D721Med (cell line): Measurements from ENCODE around the gene PROCA1.
"Not testable (repeated sequence)": the region's sequence is repeated elsewhere in the genome, so short reads cannot be mapped to it uniquely, and the experiment has no call there.

Source experiments
- DNase-seq: peaks from one replicate; pipeline ENCODE4 v3.0.0; 2011; ENCODE audit warnings: low spot score; ENCODE audit not compliant: insufficient read length
- FAIRE-seq: peaks from 2 replicates; lab custom pipeline; 2011; peaks lifted over from hg19 to GRCh38; lab: Jason Lieb, UNC
- TF ChIP-seq, protein P1 (sequence below): IDR thresholded peaks from 2 replicates; pipeline ENCODE4 v1.5.1; 2012; ENCODE audit warnings: mild to moderate bottlenecking, control low read depth; ENCODE audit not compliant: insufficient read depth; ENCODE audit errors: missing control alignments

The PROCA1 gene

DNA sequence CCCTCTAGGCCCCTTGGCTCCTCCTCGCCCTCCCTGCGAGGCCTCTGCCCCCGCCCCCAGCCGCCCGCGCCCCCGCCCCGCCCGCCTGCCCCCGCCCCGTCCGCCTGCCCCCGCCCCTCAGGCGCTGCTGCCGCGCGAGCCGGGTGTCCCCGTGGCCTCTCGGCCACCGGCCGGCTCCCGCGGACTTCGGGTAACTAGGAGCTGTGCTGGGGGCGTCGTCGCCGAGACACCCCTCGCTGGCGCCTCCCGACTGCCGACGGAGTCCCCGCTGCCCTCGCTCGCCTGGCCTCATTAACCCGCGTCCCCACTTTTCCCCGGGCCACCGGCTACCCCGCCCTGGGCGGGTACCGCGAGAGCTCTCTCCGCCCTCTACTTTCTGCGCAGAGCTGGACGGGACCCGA lies 14.5 kb upstream of the PROCA1 start, which contains the start of gene TLCD1:
Gene TLCD1, minus strand, starts transcription at position 8 of the 401 bp plus-strand sequence. CDS start 136 bp downstream, outside the sequence.
- TF ChIP-seq, protein P1, sequence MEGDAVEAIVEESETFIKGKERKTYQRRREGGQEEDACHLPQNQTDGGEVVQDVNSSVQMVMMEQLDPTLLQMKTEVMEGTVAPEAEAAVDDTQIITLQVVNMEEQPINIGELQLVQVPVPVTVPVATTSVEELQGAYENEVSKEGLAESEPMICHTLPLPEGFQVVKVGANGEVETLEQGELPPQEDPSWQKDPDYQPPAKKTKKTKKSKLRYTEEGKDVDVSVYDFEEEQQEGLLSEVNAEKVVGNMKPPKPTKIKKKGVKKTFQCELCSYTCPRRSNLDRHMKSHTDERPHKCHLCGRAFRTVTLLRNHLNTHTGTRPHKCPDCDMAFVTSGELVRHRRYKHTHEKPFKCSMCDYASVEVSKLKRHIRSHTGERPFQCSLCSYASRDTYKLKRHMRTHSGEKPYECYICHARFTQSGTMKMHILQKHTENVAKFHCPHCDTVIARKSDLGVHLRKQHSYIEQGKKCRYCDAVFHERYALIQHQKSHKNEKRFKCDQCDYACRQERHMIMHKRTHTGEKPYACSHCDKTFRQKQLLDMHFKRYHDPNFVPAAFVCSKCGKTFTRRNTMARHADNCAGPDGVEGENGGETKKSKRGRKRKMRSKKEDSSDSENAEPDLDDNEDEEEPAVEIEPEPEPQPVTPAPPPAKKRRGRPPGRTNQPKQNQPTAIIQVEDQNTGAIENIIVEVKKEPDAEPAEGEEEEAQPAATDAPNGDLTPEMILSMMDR = no peak
- FAIRE-seq (no peak), DNase-seq (peak; percentile 72)

DNA sequence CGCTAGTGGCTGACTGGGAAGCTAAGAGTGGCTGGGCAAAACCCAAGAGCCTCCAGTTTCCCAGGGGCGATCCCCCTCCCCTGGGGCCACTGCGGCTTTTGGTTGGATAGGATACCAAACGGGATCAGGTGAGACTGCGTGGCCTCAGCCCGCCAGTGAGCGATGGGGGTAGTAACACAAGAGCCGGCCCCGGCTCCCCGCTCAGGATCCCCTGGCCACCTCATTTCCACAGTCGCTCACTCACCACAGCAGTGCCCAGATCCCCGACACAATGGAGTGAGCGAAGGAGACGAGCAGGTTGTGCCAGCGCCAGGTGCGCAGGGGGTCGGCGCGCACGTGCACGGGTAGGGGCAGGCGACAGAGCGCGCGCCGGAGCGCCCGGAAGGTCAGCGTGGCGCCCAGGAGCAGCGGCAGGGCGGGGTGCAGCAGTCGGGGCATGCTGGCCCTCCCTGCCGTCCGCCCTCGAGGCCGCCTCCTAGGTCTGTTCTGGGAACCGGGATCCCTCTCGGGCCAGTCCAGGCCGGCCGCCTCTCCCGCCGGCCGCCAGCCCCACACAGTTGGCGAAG lies 14.1 kb upstream of the PROCA1 start:
- no peak for FAIRE-seq
- TF ChIP-seq, protein P1 = no peak
- no peak for DNase-seq

DNA sequence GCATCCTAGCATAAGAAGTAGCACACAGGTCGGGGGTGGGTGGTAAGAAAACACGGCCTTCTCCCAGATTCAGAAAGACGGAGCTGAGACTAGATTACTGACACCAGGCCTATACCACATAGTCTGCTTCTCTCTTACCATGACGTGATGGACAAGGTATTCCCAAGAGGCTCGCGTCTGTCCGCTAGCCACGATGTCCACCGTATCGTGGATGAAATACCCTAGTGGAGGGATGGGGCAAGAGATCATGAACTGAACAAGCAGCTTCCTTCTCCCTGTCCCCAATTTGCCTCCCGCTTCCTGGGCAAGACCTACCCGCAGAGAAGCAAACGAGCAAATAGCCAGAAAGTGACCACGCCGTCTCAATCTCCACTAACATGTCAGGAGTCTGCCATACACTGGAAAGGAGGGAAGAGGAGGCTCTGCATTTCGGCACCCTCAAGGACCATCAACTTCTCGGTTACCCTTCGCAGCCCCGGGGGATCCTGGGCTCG lies 13.5 kb upstream of the PROCA1 start:
- no peak for FAIRE-seq
- no peak for DNase-seq
- TF ChIP-seq, protein P1 = no peak

DNA sequence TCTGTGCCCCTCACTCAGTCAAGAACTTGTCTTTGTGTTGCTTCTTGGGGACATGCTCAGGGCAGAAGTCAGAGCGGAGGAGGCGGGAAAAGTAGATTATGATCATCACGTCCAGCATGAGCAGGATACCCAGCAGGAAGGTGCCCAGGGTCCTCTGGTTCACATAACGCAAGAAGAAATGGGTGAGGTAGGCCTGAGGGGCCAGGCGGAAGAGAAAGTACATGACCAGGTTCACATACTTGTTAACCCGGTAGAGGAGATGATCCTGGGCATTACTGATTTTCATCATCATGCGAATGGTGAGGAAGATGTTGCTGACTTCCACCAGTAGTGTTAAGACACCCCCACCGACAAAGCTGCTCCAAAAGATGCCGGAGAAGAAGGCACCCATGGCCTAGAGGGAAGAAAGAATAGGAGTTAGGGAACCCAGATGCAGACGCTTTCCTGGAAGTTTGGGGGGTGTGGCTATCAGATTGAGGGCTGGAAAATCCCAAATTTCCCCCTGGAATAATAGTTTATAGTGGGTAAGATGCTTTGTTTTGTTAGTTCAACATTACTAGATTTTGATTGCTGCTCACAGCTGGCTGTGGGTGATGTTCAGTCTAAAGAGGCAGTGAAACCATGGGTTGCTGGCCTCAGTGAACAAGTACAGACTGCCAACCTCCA lies 12.9 kb upstream of the PROCA1 start:
- no peak for DNase-seq
- TF ChIP-seq, protein P1 = no peak
- FAIRE-seq = no peak

DNA sequence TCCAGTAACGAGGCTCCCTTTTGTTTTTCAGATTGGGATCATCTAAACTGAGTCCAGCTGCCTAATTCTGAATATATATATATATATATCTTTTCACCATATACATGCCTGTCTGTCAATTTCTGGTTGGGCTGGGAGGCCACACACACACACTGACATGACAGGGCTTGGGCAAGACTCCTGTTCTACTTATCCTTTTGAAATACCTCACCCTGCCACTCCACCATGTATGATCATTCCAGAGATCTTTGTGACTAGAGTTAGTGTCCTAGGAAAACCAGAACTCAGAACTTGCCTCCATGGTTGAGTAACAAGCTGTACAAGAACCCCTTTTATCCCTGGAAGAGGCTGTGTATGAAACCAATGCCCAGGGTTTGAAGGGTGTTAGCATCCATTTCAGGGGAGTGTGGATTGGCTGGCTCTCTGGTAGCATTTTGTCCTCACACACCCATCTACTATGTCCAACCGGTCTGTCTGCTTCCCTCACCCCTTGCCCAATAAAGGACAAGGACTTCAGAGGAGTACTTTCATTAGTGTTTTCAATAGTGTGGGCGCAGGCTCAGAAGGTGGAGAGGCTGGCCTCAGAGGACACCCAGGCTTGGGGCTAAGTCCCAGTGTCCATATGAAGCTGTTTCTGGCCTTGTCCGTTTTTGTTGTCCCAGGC lies 12.3 kb upstream of the PROCA1 start:
- not testable (repeated sequence) for DNase-seq, FAIRE-seq

DNA sequence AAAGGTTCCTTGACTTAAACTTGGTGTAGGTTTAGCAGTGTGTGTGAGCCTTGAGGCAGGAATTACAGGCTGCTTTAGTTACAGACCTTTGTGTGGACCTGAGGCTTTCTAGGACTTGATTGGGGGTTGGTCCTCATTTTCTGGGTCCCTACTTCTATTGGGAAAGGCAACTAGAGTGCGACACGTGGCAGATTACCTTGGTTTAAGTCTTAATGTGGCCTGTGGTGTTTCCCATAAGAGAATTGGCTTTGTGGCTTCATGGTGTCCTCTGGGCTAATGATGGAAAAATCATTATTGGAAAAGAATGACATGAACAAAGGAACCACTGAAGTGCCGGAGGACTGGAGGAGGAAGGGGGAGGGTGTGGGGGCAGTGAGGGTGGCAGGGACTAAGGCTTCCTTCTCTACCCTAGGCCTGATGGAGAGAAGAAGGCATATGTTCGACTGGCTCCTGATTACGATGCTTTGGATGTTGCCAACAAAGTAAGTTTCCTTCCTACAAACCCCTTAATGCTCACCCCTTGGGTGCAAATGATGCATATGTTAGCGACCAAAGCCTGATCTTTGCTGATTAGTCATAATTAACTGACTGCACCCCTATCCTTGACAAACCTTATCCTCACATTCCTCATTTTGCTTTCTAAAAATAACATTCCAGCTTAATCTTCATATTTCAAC lies 11.6 kb upstream of the PROCA1 start:
- no peak for FAIRE-seq
- TF ChIP-seq, protein P1 = no peak
- no peak for DNase-seq

DNA sequence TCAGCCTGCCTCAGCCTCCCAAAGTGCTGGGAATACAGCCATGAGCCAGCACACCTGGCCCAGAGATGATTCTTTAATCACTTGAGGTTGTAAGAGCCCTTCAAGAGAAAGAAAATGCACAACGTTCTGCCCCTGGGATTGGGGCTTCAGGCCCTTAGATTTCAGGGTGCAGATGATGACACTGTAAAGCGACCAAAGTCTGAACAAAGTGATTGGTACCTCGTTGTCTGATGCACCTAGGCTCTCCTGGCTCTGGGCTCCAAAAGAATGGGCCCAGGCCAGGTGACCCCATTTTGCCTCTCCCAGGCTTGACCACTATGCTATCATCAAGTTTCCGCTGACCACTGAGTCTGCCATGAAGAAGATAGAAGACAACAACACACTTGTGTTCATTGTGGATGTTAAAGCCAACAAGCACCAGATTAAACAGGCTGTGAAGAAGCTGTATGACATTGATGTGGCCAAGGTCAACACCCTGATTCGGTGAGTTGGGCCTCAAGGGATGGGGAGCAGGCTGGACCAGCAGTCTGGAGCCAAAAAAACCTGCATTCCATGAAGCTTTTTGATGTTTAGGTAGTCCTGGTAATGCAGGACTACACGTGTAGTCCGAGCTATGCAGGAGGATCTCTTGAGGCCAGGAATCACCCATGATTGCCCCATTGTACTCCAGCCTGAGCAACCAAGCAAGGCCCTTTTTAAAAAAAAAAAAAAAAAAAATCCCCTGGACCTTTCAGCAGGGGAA lies 10.9 kb upstream of the PROCA1 start:
- DNase-seq = no peak
- FAIRE-seq = no peak
- TF ChIP-seq, protein P1 = no peak

DNA sequence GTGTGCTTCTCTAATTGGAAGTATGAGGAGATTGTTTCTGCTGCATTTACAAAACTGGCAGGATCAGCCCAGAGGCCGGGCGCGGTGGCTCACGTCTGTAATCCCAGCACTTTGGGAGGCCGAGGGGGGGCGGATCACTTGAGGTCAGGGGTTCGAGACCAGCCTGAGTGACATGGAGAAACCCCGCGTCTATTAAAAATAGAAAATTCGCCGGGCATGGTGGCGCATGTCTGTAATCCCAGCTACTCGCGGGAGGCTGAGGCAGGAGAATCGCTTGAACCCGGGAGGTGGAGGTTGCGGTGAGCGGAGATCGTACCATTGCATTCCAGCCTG lies 9.3 kb upstream of the PROCA1 start:
- not testable (repeated sequence) for FAIRE-seq, DNase-seq
